Tibial nerve (tissue), 3 donors: ENCODE measurements around the gene MAN2B1.

Source experiments
- CTCF ChIP-seq, 5 experiments: fragments of 200-600 bp in 3 of 5; fragments of 450-650 bp in 2 of 5; sonication (generic) in 3 of 5; IDR thresholded peaks; one replicate each; pipeline ENCODE4 v1.5.1; 2016 to 2019; ENCODE audit warnings: antibody characterized with exemption in 5 of 5, mild to moderate bottlenecking in 3 of 5, moderate library complexity in 2 of 5
- POLR2A ChIP-seq, 2 donors: fragments of 450-650 bp; IDR thresholded peaks; one replicate each; pipeline ENCODE4 v1.6.1; 2017; ENCODE audit warnings: antibody characterized with exemption in 2 of 2, mild to moderate bottlenecking in 2 of 2, moderate library complexity in 2 of 2

- TF ChIP-seq CTCF (IDR thresholded peaks at IDR 0.05) (no peak), POLR2A (IDR thresholded peaks at IDR 0.05) (no peak)
These were observed 28.1 kb upstream of the MAN2B1 start for GRCh38 chr19:12694641-12695040.
